ENCODE data around the gene ASAP2.

ASAP2 gene

GRCh38 chr2:9315280-9315847, 108.8 kb downstream of the ASAP2 start:
- H3K4me3 ChIP-seq (ENCODE audit: low read depth, low read length), result no peak overlapping the region

- no peak overlapping the region for H3K4me3 ChIP-seq (ENCODE audit: low read depth, low read length)
These were observed 110.9 kb downstream of the ASAP2 start for GRCh38 chr2:9317559-9317958.

- H3K4me3 ChIP-seq (ENCODE audit: low read depth, low read length), result no peak overlapping the region
These were observed 112.1 kb downstream of the ASAP2 start for GRCh38 chr2:9318461-9319337.

- no peak overlapping the region for H3K4me3 ChIP-seq (ENCODE audit: low read depth, low read length)
These were observed 112.7 kb downstream of the ASAP2 start for GRCh38 chr2:9319338-9319715.

- no peak overlapping the region for H3K4me3 ChIP-seq (ENCODE audit: low read depth, low read length)
These were observed 116.0 kb downstream of the ASAP2 start for GRCh38 chr2:9322576-9322975.

GRCh38 chr2:9325428-9325827, 118.8 kb downstream of the ASAP2 start:
- no peak overlapping the region for H3K4me3 ChIP-seq (ENCODE audit: low read depth, low read length)

GRCh38 chr2:9326975-9327374, 120.4 kb downstream of the ASAP2 start:
- no peak overlapping the region for H3K4me3 ChIP-seq (ENCODE audit: low read depth, low read length)

GRCh38 chr2:9327873-9328352, 121.3 kb downstream of the ASAP2 start:
- H3K4me3 ChIP-seq (ENCODE audit: low read depth, low read length), result no peak overlapping the region

GRCh38 chr2:9328931-9329330, 122.3 kb downstream of the ASAP2 start:
- H3K4me3 ChIP-seq (ENCODE audit: low read depth, low read length), result no peak overlapping the region

GRCh38 chr2:9329497-9329896, 122.9 kb downstream of the ASAP2 start:
- H3K4me3 ChIP-seq (ENCODE audit: low read depth, low read length), result no peak overlapping the region

GRCh38 chr2:9330612-9331270, 124.1 kb downstream of the ASAP2 start:
- no peak overlapping the region for H3K4me3 ChIP-seq (ENCODE audit: low read depth, low read length)

GRCh38 chr2:9331704-9332103, 125.1 kb downstream of the ASAP2 start:
- no peak overlapping the region for H3K4me3 ChIP-seq (ENCODE audit: low read depth, low read length)

- no peak overlapping the region for H3K4me3 ChIP-seq (ENCODE audit: low read depth, low read length)
These were observed 125.7 kb downstream of the ASAP2 start for GRCh38 chr2:9332136-9332852.

- no peak overlapping the region for H3K4me3 ChIP-seq (ENCODE audit: low read depth, low read length)
These were observed 126.2 kb downstream of the ASAP2 start for GRCh38 chr2:9332853-9333245.

GRCh38 chr2:9333591-9334171, 127.1 kb downstream of the ASAP2 start:
- no peak overlapping the region for H3K4me3 ChIP-seq (ENCODE audit: low read depth, low read length)

GRCh38 chr2:9334761-9335160, 128.1 kb downstream of the ASAP2 start:
- no peak overlapping the region for H3K4me3 ChIP-seq (ENCODE audit: low read depth, low read length)

- no peak overlapping the region for H3K4me3 ChIP-seq (ENCODE audit: low read depth, low read length)
These were observed 128.8 kb downstream of the ASAP2 start for GRCh38 chr2:9335322-9335832.

- H3K4me3 ChIP-seq (ENCODE audit: low read depth, low read length), result no peak overlapping the region
These were observed 129.6 kb downstream of the ASAP2 start for GRCh38 chr2:9336241-9336575.

GRCh38 chr2:9336576-9337314, 130.1 kb downstream of the ASAP2 start:
- H3K4me3 ChIP-seq (ENCODE audit: low read depth, low read length), result no peak overlapping the region

- H3K4me3 ChIP-seq (ENCODE audit: low read depth, low read length), result no peak overlapping the region
These were observed 131.3 kb downstream of the ASAP2 start for GRCh38 chr2:9337901-9338300.

Measured in iPS-11a (cell line).